Measurements from ENCODE around the gene SLC38A9. TPM values are rescaled to one million over a fixed set of nuclear protein-coding genes. Genes with fewer than 3 reads are reported as not detected.
A peak's percentile ranks its signal among the peaks of the same experiment; 100 is the strongest.

SLC38A9 gene
- total and polyA plus RNA-seq, 9 of the 15 experiments (the other 6 are each of a cell fraction or from before 2014, with no cell fraction given) = 14.0 to 34.5 (median 20.7) TPM

DNA sequence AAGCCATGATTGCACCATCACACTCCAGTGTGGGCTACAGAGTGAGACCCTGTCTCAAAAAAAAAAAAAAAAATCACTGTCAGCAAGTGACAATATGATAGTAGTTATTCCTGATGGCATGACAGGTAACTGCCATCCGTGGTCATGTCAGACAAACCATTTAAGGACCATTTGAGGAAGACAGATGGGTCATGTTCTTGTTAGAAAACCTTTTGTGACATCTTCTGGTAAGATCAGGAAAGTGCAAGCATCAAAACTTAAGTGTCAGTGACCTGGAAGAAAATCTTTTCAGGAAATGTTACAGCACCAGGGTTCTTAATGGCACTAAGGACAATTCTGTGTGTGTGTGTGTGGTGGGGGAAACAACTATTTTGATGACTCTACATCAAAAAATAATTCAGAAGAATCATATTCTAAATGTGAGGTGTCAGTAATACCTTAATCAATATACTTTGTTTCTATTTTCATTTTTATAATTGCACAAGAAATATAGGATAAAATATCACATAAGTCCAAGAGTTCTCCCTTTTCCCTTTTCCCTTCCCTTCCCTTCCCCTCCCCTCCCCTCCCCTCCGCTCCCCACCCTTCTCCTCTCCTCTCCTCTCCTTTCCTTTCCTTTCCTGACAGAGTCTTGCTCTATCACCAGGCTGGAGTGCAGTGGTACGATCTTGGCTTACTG is 17.8 kb downstream of the SLC38A9 start (continued):
- TF ChIP-seq, protein P1, sequence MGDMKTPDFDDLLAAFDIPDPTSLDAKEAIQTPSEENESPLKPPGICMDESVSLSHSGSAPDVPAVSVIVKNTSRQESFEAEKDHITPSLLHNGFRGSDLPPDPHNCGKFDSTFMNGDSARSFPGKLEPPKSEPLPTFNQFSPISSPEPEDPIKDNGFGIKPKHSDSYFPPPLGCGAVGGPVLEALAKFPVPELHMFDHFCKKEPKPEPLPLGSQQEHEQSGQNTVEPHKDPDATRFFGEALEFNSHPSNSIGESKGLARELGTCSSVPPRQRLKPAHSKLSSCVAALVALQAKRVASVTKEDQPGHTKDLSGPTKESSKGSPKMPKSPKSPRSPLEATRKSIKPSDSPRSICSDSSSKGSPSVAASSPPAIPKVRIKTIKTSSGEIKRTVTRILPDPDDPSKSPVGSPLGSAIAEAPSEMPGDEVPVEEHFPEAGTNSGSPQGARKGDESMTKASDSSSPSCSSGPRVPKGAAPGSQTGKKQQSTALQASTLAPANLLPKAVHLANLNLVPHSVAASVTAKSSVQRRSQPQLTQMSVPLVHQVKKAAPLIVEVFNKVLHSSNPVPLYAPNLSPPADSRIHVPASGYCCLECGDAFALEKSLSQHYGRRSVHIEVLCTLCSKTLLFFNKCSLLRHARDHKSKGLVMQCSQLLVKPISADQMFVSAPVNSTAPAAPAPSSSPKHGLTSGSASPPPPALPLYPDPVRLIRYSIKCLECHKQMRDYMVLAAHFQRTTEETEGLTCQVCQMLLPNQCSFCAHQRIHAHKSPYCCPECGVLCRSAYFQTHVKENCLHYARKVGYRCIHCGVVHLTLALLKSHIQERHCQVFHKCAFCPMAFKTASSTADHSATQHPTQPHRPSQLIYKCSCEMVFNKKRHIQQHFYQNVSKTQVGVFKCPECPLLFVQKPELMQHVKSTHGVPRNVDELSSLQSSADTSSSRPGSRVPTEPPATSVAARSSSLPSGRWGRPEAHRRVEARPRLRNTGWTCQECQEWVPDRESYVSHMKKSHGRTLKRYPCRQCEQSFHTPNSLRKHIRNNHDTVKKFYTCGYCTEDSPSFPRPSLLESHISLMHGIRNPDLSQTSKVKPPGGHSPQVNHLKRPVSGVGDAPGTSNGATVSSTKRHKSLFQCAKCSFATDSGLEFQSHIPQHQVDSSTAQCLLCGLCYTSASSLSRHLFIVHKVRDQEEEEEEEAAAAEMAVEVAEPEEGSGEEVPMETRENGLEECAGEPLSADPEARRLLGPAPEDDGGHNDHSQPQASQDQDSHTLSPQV (IDR thresholded peaks at IDR 0.05) = no peak
- TF ChIP-seq ZNF830 (CRISPR knock-in tag; IDR thresholded peaks at IDR 0.05) (no peak), HNRNPK (IDR thresholded peaks at IDR 0.05; ENCODE audit: low read depth, low read length, poor library complexity, severe bottlenecking) (peak; percentile 70), SMC3 (conservative IDR thresholded peaks at IDR 0.05; ENCODE audit: insufficient read depth, low read depth, low read length) (0 out of 2 replicates have a peak, but pooled peaks have one; percentile 20), CTCF (IDR thresholded peaks at IDR 0.05 in 2 of 3, conservative IDR thresholded peaks at IDR 0.05 in 1 of 3; ENCODE audit: insufficient read depth in 2 of 3, low read depth in 1 of 3, low read length in 3 of 3) (peak; percentile 20 to 52 (median 38); a peak in 4 of 6 replicates)
- TF ChIP-seq, protein P2, sequence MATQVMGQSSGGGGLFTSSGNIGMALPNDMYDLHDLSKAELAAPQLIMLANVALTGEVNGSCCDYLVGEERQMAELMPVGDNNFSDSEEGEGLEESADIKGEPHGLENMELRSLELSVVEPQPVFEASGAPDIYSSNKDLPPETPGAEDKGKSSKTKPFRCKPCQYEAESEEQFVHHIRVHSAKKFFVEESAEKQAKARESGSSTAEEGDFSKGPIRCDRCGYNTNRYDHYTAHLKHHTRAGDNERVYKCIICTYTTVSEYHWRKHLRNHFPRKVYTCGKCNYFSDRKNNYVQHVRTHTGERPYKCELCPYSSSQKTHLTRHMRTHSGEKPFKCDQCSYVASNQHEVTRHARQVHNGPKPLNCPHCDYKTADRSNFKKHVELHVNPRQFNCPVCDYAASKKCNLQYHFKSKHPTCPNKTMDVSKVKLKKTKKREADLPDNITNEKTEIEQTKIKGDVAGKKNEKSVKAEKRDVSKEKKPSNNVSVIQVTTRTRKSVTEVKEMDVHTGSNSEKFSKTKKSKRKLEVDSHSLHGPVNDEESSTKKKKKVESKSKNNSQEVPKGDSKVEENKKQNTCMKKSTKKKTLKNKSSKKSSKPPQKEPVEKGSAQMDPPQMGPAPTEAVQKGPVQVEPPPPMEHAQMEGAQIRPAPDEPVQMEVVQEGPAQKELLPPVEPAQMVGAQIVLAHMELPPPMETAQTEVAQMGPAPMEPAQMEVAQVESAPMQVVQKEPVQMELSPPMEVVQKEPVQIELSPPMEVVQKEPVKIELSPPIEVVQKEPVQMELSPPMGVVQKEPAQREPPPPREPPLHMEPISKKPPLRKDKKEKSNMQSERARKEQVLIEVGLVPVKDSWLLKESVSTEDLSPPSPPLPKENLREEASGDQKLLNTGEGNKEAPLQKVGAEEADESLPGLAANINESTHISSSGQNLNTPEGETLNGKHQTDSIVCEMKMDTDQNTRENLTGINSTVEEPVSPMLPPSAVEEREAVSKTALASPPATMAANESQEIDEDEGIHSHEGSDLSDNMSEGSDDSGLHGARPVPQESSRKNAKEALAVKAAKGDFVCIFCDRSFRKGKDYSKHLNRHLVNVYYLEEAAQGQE (IDR thresholded peaks at IDR 0.05; ENCODE audit: borderline replicate concordance) = peak; percentile 24; the same call in 1 of the 2 replicates
- TF ChIP-seq, protein P2 (CRISPR knock-in tag; IDR thresholded peaks at IDR 0.05; ENCODE audit: low read depth) = no peak
